Thymus (tissue), 11 donors: ENCODE measurements around the gene GNAL. TPM values are rescaled to one million over a fixed set of nuclear protein-coding genes. Genes with fewer than 3 reads are reported as not detected.
"Not testable (repeated sequence)": the region's sequence is repeated elsewhere in the genome, so short reads cannot be mapped to it uniquely, and the experiment has no call there.

Experiments used
- DNase-seq, 9 donors: peaks; one replicate each; pipeline ENCODE4 v3.0.0-alpha.2; 2013; ENCODE audit warnings: low spot score in 9 of 9, low read depth in 6 of 9, missing footprints in 1 of 9
- H3K27ac ChIP-seq, 2 donors: one replicate each; pipeline ENCODE4 v1.5.1; 2013; ENCODE audit warnings: control low read depth in 1 of 2, low read depth in 1 of 2, low read length in 1 of 2, mild to moderate bottlenecking in 1 of 2, moderate library complexity in 1 of 2
- H3K27me3 ChIP-seq, 2 donors: one replicate each; pipeline ENCODE4 v1.5.1; 2013; ENCODE audit warnings: low read length in 1 of 2; ENCODE audit not compliant: control insufficient read depth in 2 of 2, insufficient read depth in 1 of 2
- H3K36me3 ChIP-seq, 2 donors: one replicate each; pipeline ENCODE4 v1.5.1; 2013; ENCODE audit warnings: low read length in 1 of 2, mild to moderate bottlenecking in 1 of 2, moderate library complexity in 1 of 2; ENCODE audit not compliant: control insufficient read depth in 2 of 2, insufficient read depth in 2 of 2
- H3K4me1 ChIP-seq, 2 donors: one replicate each; pipeline ENCODE4 v1.5.1; 2013; ENCODE audit warnings: low read length in 2 of 2; ENCODE audit not compliant: control insufficient read depth in 2 of 2, insufficient read depth in 2 of 2
- H3K4me3 ChIP-seq, 2 donors: one replicate each; pipeline ENCODE4 v1.5.1; 2013; ENCODE audit warnings: low read length in 2 of 2, control low read depth in 1 of 2, mild to moderate bottlenecking in 1 of 2
- H3K9me3 ChIP-seq, 2 donors: one replicate each; pipeline ENCODE4 v1.5.1; 2013; ENCODE audit warnings: low read length in 1 of 2, mild to moderate bottlenecking in 1 of 2; ENCODE audit not compliant: control insufficient read depth in 2 of 2, insufficient read depth in 1 of 2
- WGBS: extraction: QIAGEN DNeasy Blood & Tissue Kit; methylation state at CpG from one replicate; pipeline ENCODE4 v1.1.7; 2013; 5-methylcytosine and 5-hydroxymethylcytosine counted together
- polyA plus RNA-seq: library from polyadenylated mRNA; stranded (reverse); fragments of 200-250 nt; gene quantifications from one replicate; pipeline ENCODE4 v1.2.3, GENCODE V29; 2013
- total RNA-seq: library from RNA; stranded (reverse); fragments of 120-200 nt; gene quantifications from one replicate; pipeline ENCODE4 v1.2.4, GENCODE V29; 2013
- donor health status: healthy.

Gene GNAL
- total and polyA plus RNA-seq, 2 donors = 1.7 to 7.5 TPM

- 12% methylated on average over 13 of the region's 13 CpGs for WGBS
- H3K4me1 ChIP-seq = peaks cover 7 to 9% of the 10 kb centered on the region in 2 donors
- peak overlapping the region; percentile 93 to 96 for H3K4me3 ChIP-seq
- H3K9me3 ChIP-seq = no peaks in the 10 kb centered on the region
- peak in 2 of 9 donors; percentile 21 to 38 for DNase-seq
- H3K27ac ChIP-seq = peak overlapping the region in 1 of 2 donors; percentile 93
- H3K27me3 ChIP-seq = no peaks in the 10 kb centered on the region
- peaks cover 5 to 8% of the 10 kb centered on the region in 2 donors for H3K36me3 ChIP-seq
Observed at GRCh38 chr18:11909061-11909455, 220.0 kb downstream of the GNAL start.

GRCh38 chr18:11909591-11910026, 220.5 kb downstream of the GNAL start:
- H3K4me1 ChIP-seq = peaks cover 7 to 9% of the 10 kb centered on the region in 2 donors
- no peaks in the 10 kb centered on the region for H3K27me3 ChIP-seq
- H3K27ac ChIP-seq = peak overlapping the region in 1 of 2 donors; percentile 31
- no peak overlapping the region for H3K4me3 ChIP-seq
- peaks cover 4 to 5% of the 10 kb centered on the region in 2 donors for H3K36me3 ChIP-seq
- H3K9me3 ChIP-seq = no peaks in the 10 kb centered on the region
- peak in 2 of 9 donors; percentile 3 to 23 for DNase-seq
- WGBS = 70% methylated on average over 2 of the region's 2 CpGs

- H3K27ac ChIP-seq, DNase-seq: not testable (repeated sequence)
Observed at GRCh38 chr18:11916880-11917279, 227.8 kb downstream of the GNAL start.

GRCh38 chr18:11919522-11919921, 230.5 kb downstream of the GNAL start:
- WGBS = 96% methylated on average over 5 of the region's 5 CpGs
- not testable (repeated sequence) for H3K4me1 ChIP-seq, H3K4me3 ChIP-seq, H3K9me3 ChIP-seq, H3K27me3 ChIP-seq, H3K36me3 ChIP-seq, DNase-seq, H3K27ac ChIP-seq

More at GRCh38 chr18:11916880-11917279, 227.8 kb downstream of the GNAL start:
- not testable (repeated sequence) for H3K9me3 ChIP-seq, H3K27me3 ChIP-seq, H3K4me1 ChIP-seq, H3K4me3 ChIP-seq, H3K36me3 ChIP-seq
- 17% methylated on average over 4 of the region's 4 CpGs for WGBS

- WGBS = 98% methylated on average over 3 of the region's 3 CpGs
Observed at GRCh38 chr18:11923450-11923849, 234.4 kb downstream of the GNAL start.

GRCh38 chr18:11925800-11926481, 236.9 kb downstream of the GNAL start:
- Histone ChIP-seq H3K27ac (no peak overlapping the region), H3K36me3 (no peaks in the 10 kb centered on the region), H3K27me3 (no peaks in the 10 kb centered on the region), H3K9me3 (no peaks in the 10 kb centered on the region), H3K4me3 (no peak overlapping the region), H3K4me1 (no peaks in the 10 kb centered on the region)
- 95% methylated on average over 12 of the region's 12 CpGs for WGBS
- DNase-seq = no peak

More at GRCh38 chr18:11923450-11923849, 234.4 kb downstream of the GNAL start:
- Histone ChIP-seq H3K4me1 (no peaks in the 10 kb centered on the region), H3K27me3 (no peaks in the 10 kb centered on the region), H3K36me3 (no peaks in the 10 kb centered on the region), H3K4me3 (no peak overlapping the region), H3K27ac (no peak overlapping the region), H3K9me3 (no peaks in the 10 kb centered on the region)
- no peak for DNase-seq

GRCh38 chr18:11927497-11927896, 238.4 kb downstream of the GNAL start:
- H3K27ac ChIP-seq = no peak overlapping the region
- no peak overlapping the region for H3K4me3 ChIP-seq
- no peaks in the 10 kb centered on the region for H3K9me3 ChIP-seq
- no peaks in the 10 kb centered on the region for H3K27me3 ChIP-seq
- 96% methylated on average over 1 of the region's 1 CpG for WGBS
- H3K36me3 ChIP-seq = no peaks in the 10 kb centered on the region
- no peak for DNase-seq
- H3K4me1 ChIP-seq = no peaks in the 10 kb centered on the region

- no peaks in the 10 kb centered on the region for H3K9me3 ChIP-seq
- no peak for DNase-seq
- no peaks in the 10 kb centered on the region for H3K36me3 ChIP-seq
- H3K27me3 ChIP-seq = no peaks in the 10 kb centered on the region
- H3K4me3 ChIP-seq = no peak overlapping the region
- 98% methylated on average over 14 of the region's 14 CpGs for WGBS
- no peak overlapping the region for H3K27ac ChIP-seq
- H3K4me1 ChIP-seq = no peaks in the 10 kb centered on the region
Observed at GRCh38 chr18:11932393-11932792, 243.3 kb downstream of the GNAL start.
